GM18870 (cell line): ENCODE results near the gene GALC.
"Not testable (repeated sequence)": the region's sequence is repeated elsewhere in the genome, so short reads cannot be mapped to it uniquely, and the experiment has no call there.

ENCODE experiments used
- ATAC-seq: cut with Tn5 transposase; IDR thresholded peaks from one replicate; pipeline ENCODE4 v1.9.1; 2021; ENCODE audit warnings: moderate library complexity; ENCODE audit not compliant: unreplicated experiment

The GALC gene

GRCh38 chr14:87992718-87993628 lies at the start of gene GALC:
TSS of gene GALC (minus strand) at chr14:87993182. CDS start at chr14:87993164, 18 bp downstream.
- peak; percentile 85 for ATAC-seq

- ATAC-seq: no peak
These were observed 47.2 kb upstream of the GALC start for GRCh38 chr14:88040146-88040545.

GRCh38 chr14:88039197-88039596 lies 46.2 kb upstream of the GALC start:
- ATAC-seq: no peak

- no peak for ATAC-seq
These were observed 44.3 kb upstream of the GALC start for GRCh38 chr14:88037325-88037724.

- no peak for ATAC-seq
These were observed 43.4 kb upstream of the GALC start for GRCh38 chr14:88036422-88036821.

GRCh38 chr14:88034076-88034475 lies 41.1 kb upstream of the GALC start:
- ATAC-seq: no peak

GRCh38 chr14:88032373-88032772 lies 39.4 kb upstream of the GALC start:
- no peak for ATAC-seq

- ATAC-seq: no peak
These were observed 37.9 kb upstream of the GALC start for GRCh38 chr14:88030892-88031291.

DNA sequence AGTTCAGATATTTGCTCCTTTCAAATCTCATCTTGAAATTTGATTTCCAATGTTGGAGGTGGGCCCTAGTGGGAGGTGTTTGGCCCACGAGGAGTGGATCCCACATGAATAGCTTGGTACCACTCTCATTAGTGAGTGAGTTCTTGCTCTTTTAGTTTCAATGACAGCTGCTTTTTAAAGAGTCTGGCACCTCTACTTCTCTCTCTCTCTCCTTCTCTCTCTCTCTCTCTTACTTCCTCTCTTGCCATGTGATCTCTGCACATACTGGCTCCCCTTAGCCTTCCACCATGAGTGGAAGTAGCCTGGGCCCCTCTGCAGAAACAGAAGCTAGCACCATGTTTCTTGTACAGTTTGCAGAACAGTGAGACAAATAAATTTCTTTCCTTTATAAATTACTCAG lies 37.1 kb upstream of the GALC start:
- ATAC-seq: no peak

DNA sequence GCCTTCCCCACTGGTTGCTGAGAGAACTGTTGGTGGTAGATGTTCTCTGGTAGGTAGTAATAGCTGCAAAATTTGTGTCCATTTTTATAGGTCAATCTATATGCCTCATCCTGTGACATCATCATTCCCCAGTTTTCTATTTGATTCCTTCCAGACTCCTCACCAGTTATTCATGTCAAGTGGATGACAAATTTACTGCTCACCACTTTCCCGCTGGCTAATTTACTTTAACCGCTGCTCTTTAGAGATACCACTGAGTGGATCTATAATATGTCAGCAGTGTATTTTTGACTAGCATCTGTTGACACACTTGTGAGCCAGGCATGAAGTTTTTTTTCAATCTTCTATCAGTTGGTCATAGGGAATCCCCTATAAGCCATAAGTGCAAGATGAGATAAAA lies 36.5 kb upstream of the GALC start:
- ATAC-seq: no peak

DNA sequence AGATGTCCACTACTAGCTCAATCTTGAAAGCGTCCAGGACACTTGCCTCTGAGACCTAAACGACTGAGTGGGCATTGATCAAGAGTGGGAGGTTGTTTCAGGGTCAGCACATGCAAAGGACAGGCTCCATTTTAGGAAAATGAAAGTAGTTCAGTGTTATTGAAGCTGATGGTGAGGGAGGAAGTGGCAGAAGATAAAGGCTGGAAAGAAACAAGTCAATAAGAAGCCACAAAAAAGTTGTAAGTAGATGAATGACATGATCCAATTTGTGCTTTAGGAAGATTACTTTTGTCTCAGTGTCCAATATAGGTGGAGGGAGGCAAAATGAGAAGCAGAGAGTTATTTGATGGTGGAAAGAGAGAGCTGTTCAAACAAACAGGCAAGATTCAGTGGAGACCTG lies 33.9 kb upstream of the GALC start:
- ATAC-seq: no peak

GRCh38 chr14:88025313-88025712 lies 32.3 kb upstream of the GALC start:
- no peak for ATAC-seq

DNA sequence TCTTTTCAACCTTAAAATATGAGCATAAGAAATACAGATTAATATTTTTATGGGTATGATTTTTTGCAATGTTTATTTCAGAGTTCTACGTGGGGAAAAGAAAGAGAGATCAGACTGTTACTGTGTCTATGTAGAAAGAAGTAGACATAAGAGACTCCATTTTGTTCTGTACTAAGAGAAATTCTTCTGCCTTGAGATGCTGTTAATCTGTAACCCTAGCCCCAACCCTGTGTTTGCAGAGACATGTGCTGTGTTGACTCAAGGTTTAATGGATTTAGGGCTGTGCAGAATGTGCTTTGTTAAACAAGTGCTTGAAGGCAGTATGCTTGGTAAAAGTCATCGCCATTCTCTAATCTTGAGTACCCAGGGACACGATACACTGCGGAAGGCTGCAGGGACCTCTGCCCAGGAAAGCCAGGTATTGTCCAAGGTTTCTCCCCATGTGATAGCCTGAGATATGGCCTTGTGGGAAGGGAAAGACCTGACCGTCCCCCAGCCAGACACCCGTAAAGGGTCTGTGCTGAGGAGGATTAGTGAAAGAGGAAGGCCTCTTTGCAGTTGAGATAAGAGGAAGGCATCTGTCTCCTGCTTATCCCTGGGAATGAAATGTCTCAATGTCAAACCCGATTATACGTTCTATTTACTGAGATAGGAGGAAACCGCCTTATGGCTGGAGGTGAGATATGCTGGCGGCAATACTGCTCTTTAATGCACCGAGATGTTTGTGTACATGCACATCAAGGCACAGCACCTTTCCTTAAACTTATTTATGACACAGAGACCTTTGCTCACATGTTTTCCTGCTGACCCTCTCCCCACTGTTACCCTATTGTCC lies 31.5 kb upstream of the GALC start:
- not testable (repeated sequence) for ATAC-seq

DNA sequence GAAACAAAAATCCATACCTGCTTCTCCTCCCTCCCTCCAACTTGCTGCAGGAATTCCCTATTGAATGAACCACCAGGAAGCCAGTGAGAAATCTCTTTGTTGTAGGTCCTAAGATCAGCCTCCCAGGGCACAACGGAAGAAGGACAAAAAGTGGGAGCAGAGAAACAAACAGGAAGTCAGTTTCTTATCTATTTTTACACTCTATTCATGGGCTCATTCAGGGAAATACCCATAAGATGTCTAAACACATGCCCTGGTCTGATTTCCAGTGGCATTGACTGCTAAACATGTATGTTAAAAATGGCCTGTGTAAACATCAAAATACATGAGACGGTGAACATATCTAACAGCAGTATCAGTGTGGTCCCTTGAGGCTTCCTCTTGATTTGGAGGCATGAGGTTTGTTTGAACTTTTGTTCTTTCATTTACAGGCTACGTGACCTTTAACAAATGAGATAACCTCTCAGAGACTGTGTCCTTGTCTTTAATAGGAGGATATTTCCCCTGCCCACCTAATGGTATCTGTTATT lies 30.7 kb upstream of the GALC start:
- no peak for ATAC-seq

DNA sequence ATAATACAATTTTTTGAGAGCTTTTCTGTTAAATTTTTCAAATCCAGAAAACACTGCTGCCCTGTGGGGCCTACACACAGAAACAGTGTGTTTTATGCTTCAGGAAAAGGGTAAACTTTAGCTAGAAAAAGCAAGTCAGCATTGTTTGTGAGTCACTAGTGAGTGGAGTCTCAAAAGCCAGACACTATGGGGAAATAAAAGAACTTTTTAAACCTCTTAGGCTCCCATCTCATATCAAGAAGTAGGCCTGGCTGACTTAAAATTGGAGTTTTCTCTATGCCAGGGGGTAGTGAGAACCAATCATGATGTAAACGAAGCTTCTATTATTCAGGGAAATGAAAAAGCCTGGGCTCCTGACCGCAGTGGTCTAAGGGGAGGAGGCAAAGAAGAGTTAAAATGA lies 24.6 kb upstream of the GALC start:
- no peak for ATAC-seq

- ATAC-seq: no peak
These were observed 23.8 kb upstream of the GALC start for GRCh38 chr14:88016768-88017167.

GRCh38 chr14:88013750-88014349 lies 20.9 kb upstream of the GALC start:
- peak; percentile 93 for ATAC-seq

DNA sequence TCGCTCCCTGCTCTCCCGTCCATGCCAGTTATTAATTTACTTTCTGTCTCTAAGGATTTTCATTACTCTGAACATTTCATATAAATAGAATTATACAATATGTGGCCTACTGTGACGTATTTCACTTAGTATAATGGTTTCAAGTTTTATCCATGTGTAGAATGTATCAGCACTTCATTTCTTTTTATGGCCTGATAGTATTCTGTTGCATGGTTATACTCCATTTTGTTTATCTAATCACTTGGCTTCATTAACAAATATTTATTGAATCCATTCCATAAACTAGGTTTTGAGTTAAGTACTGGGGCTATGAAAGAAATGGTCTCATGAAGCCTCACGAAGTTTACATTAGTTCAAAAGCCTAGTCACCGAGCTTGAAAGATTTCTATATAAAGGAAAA lies 19.5 kb upstream of the GALC start:
- no peak for ATAC-seq

DNA sequence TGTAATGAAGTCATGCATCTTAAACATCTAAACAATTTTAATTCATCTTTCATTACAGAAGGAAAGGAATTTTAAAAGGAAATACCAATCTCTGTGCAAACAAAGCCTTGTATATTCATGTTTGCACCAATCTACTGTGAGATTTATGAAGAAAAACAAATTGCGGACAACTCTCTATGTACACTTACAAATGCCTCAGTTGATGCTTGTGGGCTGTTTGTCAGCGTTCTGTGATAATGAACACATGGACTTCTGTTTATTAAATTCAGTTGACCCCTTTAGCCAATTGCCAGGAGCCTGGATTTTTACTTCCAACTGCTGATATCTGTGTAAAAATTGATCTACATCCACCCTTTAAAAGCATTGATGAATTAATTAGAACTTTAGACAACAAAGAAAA lies 17.3 kb upstream of the GALC start:
- no peak for ATAC-seq

GRCh38 chr14:88009486-88009885 lies 16.5 kb upstream of the GALC start:
- no peak for ATAC-seq

- no peak for ATAC-seq
These were observed 15.2 kb upstream of the GALC start for GRCh38 chr14:88008039-88008742.
